ENCODE measurements around the gene GSTA2. TPM values are rescaled to one million over a fixed set of nuclear protein-coding genes. Genes with fewer than 3 reads are reported as not detected.

Gene GSTA2
- total and polyA plus RNA-seq, 2 of the 13 experiments (the other 11 are each of a cell fraction or from before 2014, with no cell fraction given) = 0.75 to 13.7 TPM

- TF ChIP-seq GFI1 (CRISPR knock-in tag; IDR thresholded peaks at IDR 0.05; ENCODE audit: borderline replicate concordance) (peak; percentile 54; the same call in 1 of the 2 replicates), FOXJ3 (CRISPR knock-in tag; IDR thresholded peaks at IDR 0.05; ENCODE audit: borderline replicate concordance) (peak; percentile 58; the same call in 1 of the 2 replicates), JUN (CRISPR knock-in tag; IDR thresholded peaks at IDR 0.05) (peak; percentile 5; the same call in 1 of the 2 replicates), HBP1 (CRISPR knock-in tag; IDR thresholded peaks at IDR 0.05; ENCODE audit: low read depth) (no peak), NR2F6 (IDR thresholded peaks at IDR 0.05) (peak; percentile 28; the same call in 1 of the 2 replicates), NR2F6 (CRISPR knock-in tag; IDR thresholded peaks at IDR 0.05) (peak; percentile 60; the same call in 1 of the 2 replicates), KDM5A (IDR thresholded peaks at IDR 0.05; ENCODE audit: borderline replicate concordance, low read length) (no peak), ZNF33B (CRISPR knock-in tag; IDR thresholded peaks at IDR 0.05) (peak; percentile 53; the same call in 1 of the 2 replicates), ATF4 (CRISPR knock-in tag; IDR thresholded peaks at IDR 0.05) (0 out of 4 replicates have a peak, but pooled peaks of 1 of the 2 experiments have one; percentile 16), SMAD3 (CRISPR knock-in tag; IDR thresholded peaks at IDR 0.05) (peak; percentile 77; the same call in 1 of the 2 replicates), IRX3 (CRISPR knock-in tag; IDR thresholded peaks at IDR 0.05; ENCODE audit: borderline replicate concordance, low read depth) (no peak), ZNF484 (CRISPR knock-in tag; IDR thresholded peaks at IDR 0.05; ENCODE audit: borderline replicate concordance, low read depth) (no peak), ZNF280B (CRISPR knock-in tag; IDR thresholded peaks at IDR 0.05; ENCODE audit: borderline replicate concordance) (no peak), HIVEP1 (CRISPR knock-in tag; IDR thresholded peaks at IDR 0.05) (0 out of 2 replicates have a peak, but pooled peaks have one; percentile 49), XRCC5 (optimal IDR thresholded peaks at IDR 0.05; ENCODE audit: low read length) (peak; percentile 95), ERF (CRISPR knock-in tag; IDR thresholded peaks at IDR 0.05) (0 out of 2 replicates have a peak, but pooled peaks have one; percentile 36), MTF2 (CRISPR knock-in tag; IDR thresholded peaks at IDR 0.05; ENCODE audit: borderline replicate concordance) (no peak), FOXM1 (CRISPR knock-in tag; IDR thresholded peaks at IDR 0.05) (no peak), DZIP1 (CRISPR knock-in tag; IDR thresholded peaks at IDR 0.05) (no peak), JUND (CRISPR knock-in tag; IDR thresholded peaks at IDR 0.05) (no peak), CBX2 (IDR thresholded peaks at IDR 0.05; ENCODE audit: low read depth, low read length) (no peak), CBX2 (CRISPR knock-in tag; IDR thresholded peaks at IDR 0.05; ENCODE audit: low read depth) (no peak), ZNF792 (CRISPR knock-in tag; IDR thresholded peaks at IDR 0.05) (peak; percentile 53; the same call in 1 of the 2 replicates), DNMT1 (CRISPR knock-in tag; IDR thresholded peaks at IDR 0.05) (no peak)
Observed at GRCh38 chr6:52724406-52725121, 38.7 kb downstream of the GSTA2 start (continued).
